CD4-positive, alpha-beta T cell (primary cell): ENCODE results near the gene DNAJC7. TPM values are rescaled to one million over a fixed set of nuclear protein-coding genes. Genes with fewer than 3 reads are reported as not detected.

Experiments
- ATAC-seq: fragments of 200-7000 bp; cut with Tn5 transposase; one replicate; pipeline ENCODE4 v1.10.0; 2022; ENCODE audit warnings: mild to moderate bottlenecking; ENCODE audit not compliant: poor library complexity
- CTCF ChIA-PET: fragments of 350-600 bp; sonication (Branson Sonifier 250); formaldehyde crosslinking; loops from one replicate; lab custom pipeline; 2021; ENCODE audit warnings: antibody characterized with exemption, inconsistent platforms; lab: Charles Lee
- POLR2A ChIA-PET: fragments of 350-600 bp; sonication (Branson Sonifier 250); formaldehyde crosslinking; loops from one replicate; lab custom pipeline; 2021; ENCODE audit warnings: antibody characterized with exemption, inconsistent platforms; lab: Charles Lee
- DNase-seq, 14 experiments: peaks; one replicate each; pipeline ENCODE4 v3.0.0-alpha.2; 2013 to 2020; ENCODE audit warnings: mixed read lengths in 2 of 14
- H3K27ac ChIP-seq, 2 donors: one replicate each; pipeline versions ENCODE4 v1.5.1 to v1.7.0; 2013; ENCODE audit warnings: low read length in 2 of 2, low read depth in 1 of 2, mild to moderate bottlenecking in 1 of 2
- H3K27me3 ChIP-seq, 2 experiments: 1 replicate in 1 of 2; 2 replicates in 1 of 2; pipeline versions ENCODE4 v1.6.1 to v1.7.0; 2013; ENCODE audit warnings: low read length in 2 of 2, control low read depth in 1 of 2, mild to moderate bottlenecking in 1 of 2, moderate library complexity in 1 of 2; ENCODE audit not compliant: insufficient read depth in 2 of 2, control insufficient read depth in 1 of 2
- H3K36me3 ChIP-seq: one replicate; pipeline ENCODE4 v1.6.1; 2013; ENCODE audit warnings: low read length, control low read depth; ENCODE audit not compliant: insufficient read depth
- H3K4me1 ChIP-seq: one replicate; pipeline ENCODE4 v1.6.1; 2013; ENCODE audit warnings: low read length, control low read depth; ENCODE audit not compliant: insufficient read depth
- H3K4me3 ChIP-seq: one replicate; pipeline ENCODE4 v1.5.1; 2013; ENCODE audit warnings: mild to moderate bottlenecking, low read length, moderate library complexity
- H3K9me3 ChIP-seq, 2 experiments: 1 replicate in 1 of 2; 2 replicates in 1 of 2; pipeline versions ENCODE4 v1.6.1 to v1.7.0; 2013; ENCODE audit warnings: low read length in 2 of 2, mild to moderate bottlenecking in 2 of 2, control low read depth in 1 of 2, moderate library complexity in 1 of 2; ENCODE audit not compliant: control insufficient read depth in 1 of 2, insufficient read depth in 1 of 2
- H3K27ac Mint-ChIP-seq: one replicate; pipeline ENCODE4 v1.8.0; 2020; ENCODE audit warnings: mixed read lengths
- H3K27me3 Mint-ChIP-seq: one replicate; pipeline ENCODE4 v1.8.0; 2021; ENCODE audit warnings: mixed read lengths
- H3K36me3 Mint-ChIP-seq: one replicate; pipeline ENCODE4 v1.8.0; 2021; ENCODE audit warnings: low read depth, mixed read lengths
- H3K4me1 Mint-ChIP-seq: one replicate; pipeline ENCODE4 v1.8.0; 2021; ENCODE audit warnings: low read depth, mixed read lengths
- H3K4me3 Mint-ChIP-seq: one replicate; pipeline ENCODE4 v1.8.0; 2020; ENCODE audit warnings: mild to moderate bottlenecking, mixed read lengths
- H3K9me3 Mint-ChIP-seq: one replicate; pipeline ENCODE4 v1.8.0; 2020; ENCODE audit warnings: mixed read lengths
- intact Hi-C, 2 experiments: fragments of 100-400 bp; cut with DNase I in 1 of 2; cut with micrococcal nuclease in 1 of 2; formaldehyde crosslinking; loops; one replicate each; pipeline versions ENCODE4 v1.15.1 to v1.9.0; 2023 to 2025; cut with DNase I, micrococcal nuclease
- total RNA-seq, 174 experiments: library from RNA in 2 of 174; stranded (reverse) in 2 of 174; gene quantifications; one replicate each; pipeline ENCODE4 v1.2.3 and lab custom pipeline; 2021 to 2026
- TF ChIP-seq, protein P1 (sequence below): fragments of 200-600 bp; IDR thresholded peaks from one replicate; pipeline ENCODE4 v1.8.0; 2022; ENCODE audit warnings: antibody characterized with exemption, mild to moderate bottlenecking

The DNAJC7 gene
- total RNA-seq, 2 experiments from 2014 or later: 117 to 140 TPM

DNA sequence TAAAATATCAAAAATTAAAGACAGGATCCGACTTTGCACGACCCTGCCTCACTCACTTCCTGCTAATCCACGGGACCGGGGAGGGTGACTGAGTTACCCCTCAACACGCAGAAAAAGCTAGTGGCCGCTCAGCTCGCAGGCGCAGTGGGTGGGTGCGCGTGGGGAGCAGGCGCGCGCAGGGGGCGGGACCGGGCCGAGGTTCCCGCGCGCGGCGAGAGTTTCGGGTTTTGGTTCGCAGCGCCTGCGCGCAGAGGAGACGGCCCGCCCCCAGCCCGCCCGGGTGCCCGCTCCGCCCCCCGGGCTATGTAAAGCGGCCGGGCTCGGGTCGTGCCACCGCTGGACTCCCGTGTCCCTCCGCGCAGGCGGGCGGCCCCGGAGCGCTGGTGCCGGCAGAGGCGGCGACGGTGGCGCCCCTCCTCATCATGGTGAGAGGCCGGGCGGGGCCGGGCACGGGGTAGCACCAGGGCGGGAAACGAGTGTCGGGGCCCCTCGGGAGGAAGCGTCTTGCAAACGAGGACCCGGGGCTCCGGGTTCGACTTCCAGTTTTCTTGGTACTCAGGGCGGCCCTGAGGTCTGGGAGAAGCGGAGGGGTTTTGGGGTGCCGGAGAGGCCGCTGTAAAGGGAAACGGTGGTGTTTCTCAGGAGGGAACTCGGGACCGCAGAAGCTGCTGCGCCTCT is 50.6 kb downstream of the DNAJC7 start, which contains the start of gene CNP:
Gene CNP (plus strand): TSS at position 333 of the 678 bp plus-strand sequence. CDS start 90 bp downstream, at position 423.
- H3K4me1 Mint-ChIP-seq: peaks cover 39% of the 10 kb centered on the region
- no peaks in the 10 kb centered on the region for H3K27me3 Mint-ChIP-seq
- ATAC-seq (peak; percentile 80), DNase-seq (peak; percentile 79 to 96 (median 90))
- Histone ChIP-seq H3K4me3 (peak within 1 kb of the TSS; percentile 91), H3K27me3 (no peaks in the 10 kb centered on the region), H3K27ac (peak within 1 kb of the TSS; percentile 65 to 74), H3K9me3 (no peaks in the 10 kb centered on the region), H3K4me1 (peaks cover 41% of the 10 kb centered on the region), H3K36me3 (peaks cover 12% of the 10 kb centered on the region)
- ChIA-PET POLR2A (interaction anchor here (0.6 to 4.4 kb wide), 28 partner anchors 9 to 1394 kb away, joined by 3 to 81 read pairs (median 4); partner anchors contain the start of genes ACLY, BECN1, DHX58 and DNAJC7), CTCF (interaction anchor here (0.9 to 2.1 kb wide), 6 partner anchors 36 to 149 kb away, joined by 3 to 6 read pairs (median 4); partner anchors contain the start of genes KLHL11, NKIRAS2 and ODAD4)
- peak within 1 kb of the TSS; percentile 94 for H3K27ac Mint-ChIP-seq
- intact Hi-C loops: loop anchor here (1.0 to 5.0 kb wide), 5 partner anchors 47 to 188 kb away; partner anchors contain the start of genes DNAJC7 (in 2 of the 2), KLHL11 (in 1 of the 2) and RAB5C (in 1 of the 2)
- no peaks in the 10 kb centered on the region for H3K9me3 Mint-ChIP-seq
- H3K36me3 Mint-ChIP-seq: peaks cover 27% of the 10 kb centered on the region
- TF ChIP-seq, protein P1, sequence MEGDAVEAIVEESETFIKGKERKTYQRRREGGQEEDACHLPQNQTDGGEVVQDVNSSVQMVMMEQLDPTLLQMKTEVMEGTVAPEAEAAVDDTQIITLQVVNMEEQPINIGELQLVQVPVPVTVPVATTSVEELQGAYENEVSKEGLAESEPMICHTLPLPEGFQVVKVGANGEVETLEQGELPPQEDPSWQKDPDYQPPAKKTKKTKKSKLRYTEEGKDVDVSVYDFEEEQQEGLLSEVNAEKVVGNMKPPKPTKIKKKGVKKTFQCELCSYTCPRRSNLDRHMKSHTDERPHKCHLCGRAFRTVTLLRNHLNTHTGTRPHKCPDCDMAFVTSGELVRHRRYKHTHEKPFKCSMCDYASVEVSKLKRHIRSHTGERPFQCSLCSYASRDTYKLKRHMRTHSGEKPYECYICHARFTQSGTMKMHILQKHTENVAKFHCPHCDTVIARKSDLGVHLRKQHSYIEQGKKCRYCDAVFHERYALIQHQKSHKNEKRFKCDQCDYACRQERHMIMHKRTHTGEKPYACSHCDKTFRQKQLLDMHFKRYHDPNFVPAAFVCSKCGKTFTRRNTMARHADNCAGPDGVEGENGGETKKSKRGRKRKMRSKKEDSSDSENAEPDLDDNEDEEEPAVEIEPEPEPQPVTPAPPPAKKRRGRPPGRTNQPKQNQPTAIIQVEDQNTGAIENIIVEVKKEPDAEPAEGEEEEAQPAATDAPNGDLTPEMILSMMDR: no peak
- peak within 1 kb of the TSS; percentile 85 for H3K4me3 Mint-ChIP-seq

DNA sequence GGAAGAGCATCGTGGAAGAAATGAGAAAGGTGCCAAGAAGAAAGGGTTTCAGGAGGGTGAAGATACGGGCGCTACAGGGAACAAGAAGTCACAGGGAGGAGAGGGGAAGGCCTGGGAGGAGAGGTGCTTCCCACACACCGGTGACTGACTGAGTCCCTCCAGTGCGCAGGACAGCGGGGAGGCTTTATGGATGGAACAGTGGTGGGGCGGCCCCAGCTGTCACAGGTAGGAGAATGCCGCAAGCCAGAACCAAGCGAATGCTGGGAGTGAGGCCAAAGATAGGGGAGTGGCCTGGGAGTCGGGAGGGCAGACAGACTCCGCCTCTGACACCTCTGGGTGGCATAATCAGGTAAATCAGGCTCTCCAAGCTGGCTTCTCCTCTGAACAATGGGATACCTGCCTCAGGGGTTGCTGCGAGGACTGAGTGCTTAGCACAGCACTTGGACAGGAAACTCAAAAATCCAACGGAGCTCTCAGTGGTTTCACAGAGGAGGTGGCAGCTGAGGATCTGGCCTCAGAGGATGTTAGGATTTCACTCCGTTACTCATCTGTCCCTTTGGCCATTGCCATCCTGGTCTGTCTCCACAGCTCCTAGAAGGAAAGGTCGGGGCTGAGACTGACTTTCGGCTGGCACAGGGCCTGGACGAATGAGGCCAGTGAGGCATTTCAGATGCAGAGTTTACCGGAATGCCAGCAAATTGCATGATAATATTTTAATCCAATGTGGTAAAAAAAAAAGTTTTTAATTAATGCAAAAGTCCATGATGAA is 51.4 kb downstream of the DNAJC7 start:
- intact Hi-C loops: loop anchor here (1.0 to 5.0 kb wide), 5 partner anchors 47 to 189 kb away; partner anchors contain the start of genes DNAJC7 (in 2 of the 2), KLHL11 (in 1 of the 2) and RAB5C (in 1 of the 2)
- Histone ChIP-seq H3K4me3 (peak overlapping the region; percentile 69), H3K9me3 (no peaks in the 10 kb centered on the region), H3K27ac (peak overlapping the region; percentile 42 to 53), H3K36me3 (peaks cover 11% of the 10 kb centered on the region), H3K4me1 (peaks cover 39% of the 10 kb centered on the region), H3K27me3 (no peaks in the 10 kb centered on the region)
- peak overlapping the region; percentile 94 for H3K27ac Mint-ChIP-seq
- peaks cover 23% of the 10 kb centered on the region for H3K36me3 Mint-ChIP-seq
- H3K9me3 Mint-ChIP-seq: no peaks in the 10 kb centered on the region
- TF ChIP-seq, protein P1: no peak
- ATAC-seq (peak; percentile 48), DNase-seq (peak; percentile 36 to 86 (median 60))
- peaks cover 35% of the 10 kb centered on the region for H3K4me1 Mint-ChIP-seq
- POLR2A ChIA-PET: interaction anchor here (0.7 to 4.4 kb wide), 26 partner anchors 10 to 1395 kb away, joined by 3 to 81 read pairs (median 4); partner anchors contain the start of genes ACLY, BECN1, DHX58 and DNAJC7
- peak overlapping the region; percentile 81 for H3K4me3 Mint-ChIP-seq
- CTCF ChIA-PET: interaction anchor here (0.9 to 2.1 kb wide), 5 partner anchors 35 to 150 kb away, joined by 3 to 6 read pairs (median 4); partner anchors contain the start of genes KLHL11, NKIRAS2 and ODAD4
- H3K27me3 Mint-ChIP-seq: no peaks in the 10 kb centered on the region
